DMS 273 (cell line): ENCODE results near the gene PHLDA2.
A peak's percentile ranks its signal among the peaks of the same experiment; 100 is the strongest.

Source experiments
- DNase-seq: peaks from one replicate; lab custom pipeline; 2025; ENCODE audit not compliant: unreplicated experiment; lab: John Stamatoyannopoulos, UW

Gene PHLDA2, protein sequence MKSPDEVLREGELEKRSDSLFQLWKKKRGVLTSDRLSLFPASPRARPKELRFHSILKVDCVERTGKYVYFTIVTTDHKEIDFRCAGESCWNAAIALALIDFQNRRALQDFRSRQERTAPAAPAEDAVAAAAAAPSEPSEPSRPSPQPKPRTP

GRCh38 chr11:2928605-2929530, at the start of gene PHLDA2:
Gene PHLDA2, minus strand, starts transcription at chr11:2929420. Its CDS starts 56 bp downstream, at chr11:2929364.
- DNase-seq, result peak; percentile 62

GRCh38 chr11:2977113-2977512, 47.9 kb upstream of the PHLDA2 start:
- no peak for DNase-seq

DNA sequence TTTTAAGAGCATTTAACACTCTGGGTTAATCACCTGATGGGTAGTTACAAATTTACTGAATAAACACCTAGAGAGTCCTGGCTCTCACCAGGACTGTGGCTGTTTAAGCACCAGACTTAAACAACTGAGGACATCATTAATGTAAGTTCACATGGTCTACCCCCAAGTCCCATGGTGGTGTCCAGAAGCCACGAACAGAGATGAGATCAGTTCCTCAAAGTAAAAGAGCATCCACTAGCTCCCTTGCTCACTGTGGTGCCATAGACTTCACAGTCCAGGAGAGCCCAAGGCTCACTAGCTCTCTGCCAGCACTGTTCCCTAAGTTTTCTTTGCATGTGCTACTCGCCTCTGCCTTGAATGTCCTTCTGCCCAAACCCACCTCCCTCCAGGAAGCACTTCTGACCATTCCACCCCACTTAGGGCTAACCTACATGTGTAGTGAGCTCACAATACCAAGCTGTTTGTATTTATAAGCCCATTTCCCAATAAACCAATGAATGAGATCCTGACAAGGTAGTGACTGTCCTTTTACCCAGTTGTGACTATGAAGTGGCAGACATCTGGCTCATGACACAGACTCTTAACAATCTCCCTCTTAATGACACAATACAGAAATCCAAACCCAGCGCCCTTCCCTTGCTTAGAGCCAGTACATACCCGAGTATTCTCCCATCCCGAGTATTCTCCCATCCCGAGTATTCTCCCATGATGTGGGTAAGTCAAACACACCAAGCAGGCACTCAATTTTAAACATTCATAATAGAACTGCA, 47.3 kb upstream of the PHLDA2 start:
- DNase-seq, result no peak

- peak; percentile 56 for DNase-seq
Observed at GRCh38 chr11:2975594-2975993, 46.4 kb upstream of the PHLDA2 start.

- DNase-seq, result no peak
Observed at GRCh38 chr11:2974272-2974671, 45.1 kb upstream of the PHLDA2 start.

- DNase-seq, result no peak
Observed at GRCh38 chr11:2968341-2968900, 39.2 kb upstream of the PHLDA2 start.

DNA sequence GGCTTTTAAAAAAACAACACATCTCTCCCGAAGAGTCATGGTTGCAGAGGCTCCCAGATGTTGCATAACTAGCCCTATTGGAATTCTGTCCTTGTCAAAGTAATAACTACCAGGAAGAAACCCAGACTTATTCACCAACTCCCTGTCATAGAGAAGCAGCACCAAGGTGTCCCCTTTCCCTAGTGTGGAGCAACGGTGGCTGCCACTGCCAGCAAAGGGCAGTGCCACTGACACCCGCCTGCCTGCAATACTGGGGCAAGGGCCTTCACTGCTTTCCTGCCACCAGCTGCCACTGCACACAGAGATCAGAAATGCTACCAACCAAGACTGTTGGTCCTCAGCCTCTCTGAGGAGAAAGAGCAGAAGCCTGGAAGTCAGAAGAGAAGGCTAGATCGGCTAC, 35.6 kb upstream of the PHLDA2 start:
- no peak for DNase-seq

DNA sequence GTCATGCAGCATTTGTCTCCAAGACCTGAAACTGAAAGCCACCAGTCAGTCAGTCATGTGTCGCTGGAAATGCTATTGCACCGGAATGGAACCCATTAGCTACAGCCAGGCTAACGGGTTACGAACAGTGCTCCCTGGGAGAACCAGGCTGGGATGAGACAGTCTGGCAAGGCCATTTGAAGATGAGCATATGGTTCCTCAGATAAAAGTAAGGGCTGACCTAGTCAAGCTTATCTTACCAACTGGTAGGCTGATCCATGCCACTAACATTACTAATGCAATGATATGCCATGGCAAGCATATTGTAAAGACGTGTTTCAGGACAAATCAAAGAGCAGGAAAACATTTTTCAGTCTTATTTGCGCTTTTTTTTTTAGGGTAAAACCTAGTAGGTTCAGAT, 34.5 kb upstream of the PHLDA2 start:
- DNase-seq, result no peak

- DNase-seq, result no peak
Observed at GRCh38 chr11:2963112-2963754, 34.0 kb upstream of the PHLDA2 start.

- DNase-seq, result no peak
Observed at GRCh38 chr11:2961080-2961479, 31.9 kb upstream of the PHLDA2 start.

DNA sequence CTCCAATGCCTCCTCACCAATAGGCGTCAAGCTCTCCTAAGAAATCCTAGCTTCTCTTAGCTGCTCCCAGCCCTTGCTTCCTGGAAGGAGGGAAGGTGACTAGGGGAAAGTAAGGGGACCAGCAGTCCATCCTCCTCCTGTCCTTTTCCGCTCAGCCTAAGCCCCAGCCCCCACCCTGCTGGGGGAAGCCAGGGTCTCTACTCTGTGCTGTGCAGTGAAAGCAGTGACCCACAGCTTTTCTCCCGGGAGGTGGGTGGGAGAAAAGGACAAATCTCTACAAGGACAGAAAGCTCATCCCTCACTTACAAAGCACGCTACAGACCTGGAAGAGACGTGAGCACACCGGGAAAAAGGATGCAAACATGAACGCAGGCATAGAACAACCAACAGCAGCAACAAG, 30.9 kb upstream of the PHLDA2 start:
- DNase-seq, result no peak

- DNase-seq, result no peak
Observed at GRCh38 chr11:2958251-2958650, 29.0 kb upstream of the PHLDA2 start.

DNA sequence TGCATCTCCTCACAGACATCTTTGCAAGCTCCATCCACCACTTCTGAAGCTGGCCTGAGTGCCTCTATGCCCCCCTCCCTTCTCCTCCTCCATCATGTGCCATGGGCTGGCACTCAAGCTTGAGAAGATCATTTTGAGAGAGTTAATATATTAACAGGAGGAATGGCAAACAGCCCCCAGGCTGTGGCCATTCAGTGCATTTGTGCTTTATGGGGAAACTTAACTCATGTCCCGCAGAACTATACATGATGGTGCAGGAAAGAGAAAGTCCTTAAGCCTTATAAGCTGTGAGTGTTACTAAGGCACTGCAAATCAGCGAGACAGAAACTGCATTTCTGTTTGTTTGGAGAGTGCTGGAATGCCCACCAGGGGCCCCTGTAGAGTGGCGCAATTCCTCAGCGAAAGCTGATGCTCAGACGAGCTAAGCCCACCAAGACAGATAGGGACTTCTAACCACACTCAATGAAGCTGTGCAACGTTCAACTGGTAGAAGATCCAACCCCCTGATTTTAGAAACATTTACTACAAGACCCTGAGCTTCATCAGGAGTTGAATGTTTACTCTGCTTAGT, 26.8 kb upstream of the PHLDA2 start:
- no peak for DNase-seq

GRCh38 chr11:2954263-2954662, 25.0 kb upstream of the PHLDA2 start:
- DNase-seq, result no peak

DNA sequence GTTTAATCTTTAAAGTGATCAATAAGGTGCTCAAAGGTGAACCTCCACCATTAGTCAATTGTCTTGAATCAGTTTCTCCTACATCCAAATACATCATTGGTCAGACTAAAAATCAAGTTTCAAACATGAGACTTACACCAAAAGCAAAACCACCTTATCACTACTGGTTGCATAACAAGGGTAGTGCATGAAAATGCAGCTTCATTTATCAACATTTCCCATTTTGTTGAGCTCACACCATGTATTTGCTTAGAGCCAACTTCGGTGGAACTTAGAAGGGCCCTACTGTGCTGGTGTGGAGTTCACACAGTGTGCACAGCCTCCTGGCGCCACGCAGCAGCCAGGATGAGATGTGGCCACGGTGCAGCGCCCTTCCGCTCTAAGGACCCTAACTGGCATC, 23.1 kb upstream of the PHLDA2 start:
- DNase-seq, result no peak

DNA sequence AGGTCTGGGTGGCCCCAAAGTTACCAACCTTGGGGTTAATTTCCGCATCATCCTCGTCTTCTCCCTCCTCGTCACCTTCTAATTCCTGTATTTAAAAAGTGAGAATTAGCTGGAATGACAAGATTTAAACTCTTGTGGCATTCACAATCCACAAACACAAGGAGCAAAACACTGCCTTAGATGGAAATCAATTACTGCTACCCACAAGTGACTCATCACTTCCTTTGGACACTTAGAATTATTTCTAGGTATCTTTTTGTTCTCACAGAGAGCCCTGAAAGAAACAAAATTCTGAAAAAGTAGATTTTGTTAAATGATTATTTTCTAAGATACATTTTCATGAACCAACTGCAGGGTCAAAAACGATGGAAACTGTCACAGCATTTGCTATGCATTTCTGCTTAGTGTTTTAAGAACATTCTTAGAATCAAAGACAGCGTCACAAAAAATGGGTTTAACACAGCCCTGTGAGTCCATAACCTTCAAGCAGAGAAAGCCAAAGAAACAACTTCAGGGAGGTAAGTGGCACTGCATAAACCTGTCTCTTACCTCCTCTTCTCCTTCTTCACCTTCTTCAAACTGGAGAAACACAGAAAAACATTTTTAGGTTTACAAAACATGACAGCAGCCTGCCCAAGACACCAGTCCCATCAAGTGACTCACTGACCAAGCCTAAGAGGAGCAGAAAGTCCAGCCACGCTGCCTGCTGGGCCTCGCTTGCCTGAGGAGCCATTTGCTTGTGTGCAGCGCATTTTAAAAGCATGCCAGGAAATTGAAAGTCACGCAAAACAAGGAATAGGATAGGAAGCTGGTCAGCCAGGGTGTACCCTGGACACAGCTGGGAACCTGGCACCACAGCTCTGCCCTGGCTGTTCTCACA, 22.3 kb upstream of the PHLDA2 start:
- no peak for DNase-seq

GRCh38 chr11:2950825-2951224, 21.6 kb upstream of the PHLDA2 start:
- no peak for DNase-seq

GRCh38 chr11:2949920-2950319, 20.7 kb upstream of the PHLDA2 start:
- no peak for DNase-seq

GRCh38 chr11:2947744-2948143, 18.5 kb upstream of the PHLDA2 start:
- DNase-seq, result no peak
